Measurements from ENCODE around the gene AHI1. TPM values are rescaled to one million over a fixed set of nuclear protein-coding genes. Genes with fewer than 3 reads are reported as not detected.

AHI1 gene
- total RNA-seq, 1 experiment from 2014 or later, result 11.3 TPM

- TF ChIP-seq CTCF (IDR thresholded peaks at IDR 0.05; ENCODE audit: insufficient read depth in 1 of 2, low read depth in 1 of 2, low read length in 1 of 2, severe bottlenecking in 1 of 2, unreplicated experiment in 1 of 2), result no peak
- Mint-ChIP-seq H3K27me3 (ENCODE audit: insufficient read depth, unreplicated experiment) (peaks cover 3% of the 10 kb centered on the region), H3K9me3 (ENCODE audit: unreplicated experiment) (no peaks in the 10 kb centered on the region), H3K4me1 (ENCODE audit: low read depth, unreplicated experiment) (peaks cover 10% of the 10 kb centered on the region), H3K27ac (ENCODE audit: unreplicated experiment) (no peak overlapping the region), H3K36me3 (ENCODE audit: insufficient read depth, unreplicated experiment) (no peaks in the 10 kb centered on the region), H3K4me3 (ENCODE audit: unreplicated experiment) (no peak overlapping the region)
- H3K4me3 ChIP-seq (ENCODE audit: low read depth, low read length), result no peak overlapping the region
- H3K9me3 ChIP-seq, result no peaks in the 10 kb centered on the region
- H3K36me3 ChIP-seq (ENCODE audit: control insufficient read depth, insufficient read depth, low read length), result no peaks in the 10 kb centered on the region
- DNase-seq, result no peak
- H3K4me1 ChIP-seq, result peaks cover 13% of the 10 kb centered on the region
- BruUV-seq (replicated peaks), result no TSS peak
- H3K27me3 ChIP-seq (replicated peaks; ENCODE audit: control insufficient read depth, insufficient read depth, low read length), result no peaks in the 10 kb centered on the region
- CTCF ChIA-PET, result interaction anchor here (0.9 kb wide), 1 partner anchor 10 kb away, joined by 3 read pairs; no protein-coding TSS in a partner anchor
- POLR2A ChIA-PET, result no interaction called here
- intact Hi-C loops (cut with micrococcal nuclease; ENCODE audit: unreplicated experiment), result no loop called here
Observed at GRCh38 chr6:135525594-135525993, 28.1 kb upstream of the AHI1 start.

DNA sequence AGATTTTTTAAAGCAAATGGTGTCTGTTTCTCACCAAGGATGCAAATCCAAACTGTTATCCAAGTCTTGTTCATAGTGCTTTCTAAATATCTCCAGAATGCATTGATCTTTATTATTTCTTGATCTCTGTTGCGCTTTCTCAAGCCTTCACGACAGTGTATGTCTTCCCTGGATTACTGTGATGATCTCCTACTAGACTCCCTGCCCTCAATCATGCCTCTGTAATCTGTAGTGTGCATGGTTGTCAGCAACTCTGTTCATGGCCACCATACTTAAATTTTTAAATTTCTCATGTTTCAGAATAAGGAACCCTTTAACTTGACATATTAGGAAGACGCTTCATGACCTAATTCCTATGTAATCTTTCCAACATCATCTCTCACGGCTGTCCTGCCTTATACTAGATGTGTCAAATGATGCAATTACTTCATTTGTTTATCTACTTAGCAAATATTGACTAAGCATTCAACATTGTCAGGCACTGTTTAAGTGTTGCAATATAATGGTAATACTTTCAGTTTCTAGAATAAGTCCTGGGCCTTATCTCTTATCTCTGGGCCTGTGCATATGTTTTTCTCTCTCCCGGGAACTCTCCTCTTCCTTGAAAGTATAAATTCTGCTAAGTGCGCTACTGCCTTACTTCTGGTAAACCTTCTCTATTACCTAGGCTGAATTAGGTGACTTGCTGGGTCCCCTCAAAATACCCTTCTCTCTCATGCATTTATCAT is 25.6 kb upstream of the AHI1 start:
- H3K9me3 ChIP-seq, result no peaks in the 10 kb centered on the region
- H3K36me3 Mint-ChIP-seq (ENCODE audit: insufficient read depth, unreplicated experiment), result no peaks in the 10 kb centered on the region

GRCh38 chr6:135521431-135521830 is 23.9 kb upstream of the AHI1 start:
- no peaks in the 10 kb centered on the region for H3K36me3 Mint-ChIP-seq (ENCODE audit: insufficient read depth, unreplicated experiment)
- Histone ChIP-seq H3K36me3 (ENCODE audit: control insufficient read depth, insufficient read depth, low read length) (no peaks in the 10 kb centered on the region), H3K27me3 (replicated peaks; ENCODE audit: control insufficient read depth, insufficient read depth, low read length) (no peaks in the 10 kb centered on the region), H3K9me3 (no peaks in the 10 kb centered on the region), H3K4me3 (ENCODE audit: low read depth, low read length) (no peak overlapping the region), H3K4me1 (peaks cover 13% of the 10 kb centered on the region)
- CTCF ChIA-PET, result no interaction called here
- no peak overlapping the region for H3K27ac Mint-ChIP-seq (ENCODE audit: unreplicated experiment)
- no peak overlapping the region for H3K4me3 Mint-ChIP-seq (ENCODE audit: unreplicated experiment)
- POLR2A ChIA-PET, result no interaction called here
- intact Hi-C loops (cut with micrococcal nuclease; ENCODE audit: unreplicated experiment), result no loop called here
- TF ChIP-seq CTCF (IDR thresholded peaks at IDR 0.05; ENCODE audit: insufficient read depth in 1 of 2, low read depth in 1 of 2, low read length in 1 of 2, severe bottlenecking in 1 of 2, unreplicated experiment in 1 of 2), result no peak
- peaks cover 10% of the 10 kb centered on the region for H3K4me1 Mint-ChIP-seq (ENCODE audit: low read depth, unreplicated experiment)
- H3K27me3 Mint-ChIP-seq (ENCODE audit: insufficient read depth, unreplicated experiment), result peaks cover 3% of the 10 kb centered on the region
- no TSS peak for BruUV-seq (replicated peaks)
- H3K9me3 Mint-ChIP-seq (ENCODE audit: unreplicated experiment), result no peaks in the 10 kb centered on the region
- no peak for DNase-seq

More for the DNA sequence above, 25.6 kb upstream of the AHI1 start:
- ChIA-PET POLR2A (no interaction called here), CTCF (no interaction called here)
- Histone ChIP-seq H3K36me3 (ENCODE audit: control insufficient read depth, insufficient read depth, low read length) (no peaks in the 10 kb centered on the region), H3K27me3 (replicated peaks; ENCODE audit: control insufficient read depth, insufficient read depth, low read length) (no peaks in the 10 kb centered on the region), H3K4me3 (ENCODE audit: low read depth, low read length) (no peak overlapping the region), H3K4me1 (peaks cover 13% of the 10 kb centered on the region)
- no peaks in the 10 kb centered on the region for H3K9me3 Mint-ChIP-seq (ENCODE audit: unreplicated experiment)
- no TSS peak for BruUV-seq (replicated peaks)
- intact Hi-C loops (cut with micrococcal nuclease; ENCODE audit: unreplicated experiment), result loop anchor here (1.0 kb wide), 1 partner anchor 17 kb away; no protein-coding TSS in a partner anchor
- no peak overlapping the region for H3K27ac Mint-ChIP-seq (ENCODE audit: unreplicated experiment)
- peak in 1 of 2 experiments; percentile 39 for DNase-seq
- H3K27me3 Mint-ChIP-seq (ENCODE audit: insufficient read depth, unreplicated experiment), result peaks cover 3% of the 10 kb centered on the region
- peak overlapping the region; percentile 6 for H3K4me3 Mint-ChIP-seq (ENCODE audit: unreplicated experiment)
- H3K4me1 Mint-ChIP-seq (ENCODE audit: low read depth, unreplicated experiment), result peaks cover 10% of the 10 kb centered on the region
- no peak for TF ChIP-seq CTCF (IDR thresholded peaks at IDR 0.05; ENCODE audit: insufficient read depth in 1 of 2, low read depth in 1 of 2, low read length in 1 of 2, severe bottlenecking in 1 of 2, unreplicated experiment in 1 of 2)

All from Caco-2 (cell line).